ENCODE results near the gene WDTC1. TPM values are rescaled to one million over a fixed set of nuclear protein-coding genes. Genes with fewer than 3 reads are reported as not detected.

Gene WDTC1
- total RNA-seq, 1 experiment from 2014 or later = 23.7 TPM

GRCh38 chr1:27225621-27226020, 8.8 kb upstream of the WDTC1 start:
- intact Hi-C loops (cut with micrococcal nuclease) = no loop called here
- Histone ChIP-seq H3F3A (ENCODE audit: low read length, unreplicated experiment) (no peaks in the 10 kb centered on the region), H3K9ac (ENCODE audit: low read length) (no peak overlapping the region), H3K36me3 (ENCODE audit: low read depth, low read length) (no peaks in the 10 kb centered on the region), H4K20me1 (ENCODE audit: low read length) (no peaks in the 10 kb centered on the region), H3K4me3 (ENCODE audit: low read length) (no peak overlapping the region), H3K4me2 (ENCODE audit: low read length) (no peak overlapping the region), H3K4me1 (ENCODE audit: insufficient read depth, low read length) (no peaks in the 10 kb centered on the region), H3K79me2 (ENCODE audit: low read length) (no peaks in the 10 kb centered on the region), H3K9me3 (ENCODE audit: low read length) (no peaks in the 10 kb centered on the region), H3K27me3 (ENCODE audit: low read length) (no peaks in the 10 kb centered on the region), H3K27ac (ENCODE audit: low read length) (no peak overlapping the region), H2AFZ (ENCODE audit: low read length) (no peak overlapping the region), H3K9me2 (replicated peaks; ENCODE audit: low read length) (no peaks in the 10 kb centered on the region)
- BruUV-seq (replicated peaks) = no TSS peak
- ChIA-PET POLR2A (ENCODE audit: unreplicated experiment) (no interaction called here), CTCF (interaction anchor here (0.6 kb wide), 2 partner anchors 12 to 500 kb away, joined by 3 to 5 read pairs; no protein-coding TSS in a partner anchor)
- no peak for DNase-seq
- no peak for ATAC-seq
- no peak for TF ChIP-seq EZH2 (IDR thresholded peaks at IDR 0.05; ENCODE audit: low read length, unreplicated experiment)
- no peak for TF ChIP-seq CTCF (conservative IDR thresholded peaks at IDR 0.05; ENCODE audit: low read depth, low read length)
- TF ChIP-seq EZH2phosphoT487 (IDR thresholded peaks at IDR 0.05; ENCODE audit: borderline replicate concordance, low read length) = no peak

- Histone ChIP-seq H3K79me2 (ENCODE audit: low read length) (no peaks in the 10 kb centered on the region), H3K4me2 (ENCODE audit: low read length) (no peak overlapping the region), H3K27me3 (ENCODE audit: low read length) (no peaks in the 10 kb centered on the region), H2AFZ (ENCODE audit: low read length) (no peak overlapping the region), H3F3A (ENCODE audit: low read length, unreplicated experiment) (no peaks in the 10 kb centered on the region), H3K27ac (ENCODE audit: low read length) (no peak overlapping the region), H4K20me1 (ENCODE audit: low read length) (no peaks in the 10 kb centered on the region), H3K4me1 (ENCODE audit: insufficient read depth, low read length) (no peaks in the 10 kb centered on the region), H3K9me3 (ENCODE audit: low read length) (no peaks in the 10 kb centered on the region), H3K36me3 (ENCODE audit: low read depth, low read length) (no peaks in the 10 kb centered on the region), H3K4me3 (ENCODE audit: low read length) (no peak overlapping the region), H3K9me2 (replicated peaks; ENCODE audit: low read length) (no peaks in the 10 kb centered on the region), H3K9ac (ENCODE audit: low read length) (no peak overlapping the region)
- no TSS peak for BruUV-seq (replicated peaks)
- DNase-seq (no peak), ATAC-seq (no peak)
- ChIA-PET CTCF (no interaction called here), POLR2A (ENCODE audit: unreplicated experiment) (no interaction called here)
- TF ChIP-seq EZH2phosphoT487 (IDR thresholded peaks at IDR 0.05; ENCODE audit: borderline replicate concordance, low read length) (no peak), EZH2 (IDR thresholded peaks at IDR 0.05; ENCODE audit: low read length, unreplicated experiment) (no peak), CTCF (conservative IDR thresholded peaks at IDR 0.05; ENCODE audit: low read depth, low read length) (no peak)
- intact Hi-C loops (cut with micrococcal nuclease) = no loop called here
Observed at GRCh38 chr1:27227765-27228164, 6.7 kb upstream of the WDTC1 start.

DNA sequence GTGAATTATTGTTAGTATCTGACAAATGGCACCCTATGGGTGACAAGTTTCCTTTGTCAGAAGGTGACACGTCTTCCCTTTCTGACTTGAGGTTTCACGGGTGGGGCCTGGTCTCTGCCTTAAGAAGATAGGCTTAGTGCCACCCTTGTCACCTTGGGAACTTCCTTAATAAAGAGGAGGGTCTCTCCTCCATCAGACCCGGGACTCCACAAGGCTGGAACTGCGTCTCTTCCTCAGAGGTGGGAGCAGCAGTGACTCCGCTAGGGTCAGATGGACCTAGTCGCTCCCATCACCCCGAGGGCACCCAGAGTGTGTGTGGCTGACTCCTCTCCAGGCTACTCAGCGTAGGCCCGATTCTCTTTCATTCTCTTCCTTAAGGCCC, 774 bp upstream of the WDTC1 start:
- H3K4me1 ChIP-seq (ENCODE audit: insufficient read depth, low read length) = peaks cover 16% of the 10 kb centered on the region; the same call in 1 of the 2 replicates
- H3K9me2 ChIP-seq (replicated peaks; ENCODE audit: low read length) = no peaks in the 10 kb centered on the region
- TF ChIP-seq EZH2 (IDR thresholded peaks at IDR 0.05; ENCODE audit: low read length, unreplicated experiment) = no peak
- TF ChIP-seq CTCF (conservative IDR thresholded peaks at IDR 0.05; ENCODE audit: low read depth, low read length) = no peak
- no peak for TF ChIP-seq EZH2phosphoT487 (IDR thresholded peaks at IDR 0.05; ENCODE audit: borderline replicate concordance, low read length)
- peak overlapping the region; percentile 94 for H3K4me2 ChIP-seq (ENCODE audit: low read length)
- peak overlapping the region; percentile 60; the same call in 1 of the 2 replicates for H3K4me3 ChIP-seq (ENCODE audit: low read length)
- no peak overlapping the region for H3K27ac ChIP-seq (ENCODE audit: low read length)
- H4K20me1 ChIP-seq (ENCODE audit: low read length) = no peaks in the 10 kb centered on the region
- ChIA-PET CTCF (interaction anchor here (0.6 to 0.7 kb wide), 3 partner anchors 122 to 139 kb away, joined by 3 read pairs; no protein-coding TSS in a partner anchor), POLR2A (ENCODE audit: unreplicated experiment) (no interaction called here)
- H3K9me3 ChIP-seq (ENCODE audit: low read length) = no peaks in the 10 kb centered on the region
- H3K79me2 ChIP-seq (ENCODE audit: low read length) = peaks cover 19% of the 10 kb centered on the region
- peak overlapping the region; percentile 88 for H2AFZ ChIP-seq (ENCODE audit: low read length)
- no peaks in the 10 kb centered on the region for H3K27me3 ChIP-seq (ENCODE audit: low read length)
- no peak for ATAC-seq
- no peak for DNase-seq
- no peaks in the 10 kb centered on the region for H3K36me3 ChIP-seq (ENCODE audit: low read depth, low read length)
- H3K9ac ChIP-seq (ENCODE audit: low read length) = no peak overlapping the region
- intact Hi-C loops (cut with micrococcal nuclease) = loop anchor here (1.0 kb wide), 1 partner anchor 121 kb away; no protein-coding TSS in a partner anchor
- TSS peak; percentile 49 for BruUV-seq (replicated peaks)
- no peaks in the 10 kb centered on the region for H3F3A ChIP-seq (ENCODE audit: low read length, unreplicated experiment)
